ENCODE measurements around the gene STRIP2. TPM values are rescaled to one million over a fixed set of nuclear protein-coding genes. Genes with fewer than 3 reads are reported as not detected.
A peak's percentile ranks its signal among the peaks of the same experiment; 100 is the strongest.

Gene STRIP2
- total and polyA plus RNA-seq, 9 of the 15 experiments (the other 6 are each of a cell fraction or from before 2014, with no cell fraction given), result 10.1 to 81.8 (median 42.3) TPM

GRCh38 chr7:129401228-129401966 lies 32.8 kb upstream of the STRIP2 start (continued):
- no peak for TF ChIP-seq HNRNPK (IDR thresholded peaks at IDR 0.05; ENCODE audit: low read depth, low read length, poor library complexity, severe bottlenecking)
- no peak for TF ChIP-seq RHOXF2B (CRISPR knock-in tag; conservative IDR thresholded peaks at IDR 0.05)
- TF ChIP-seq, protein P1, sequence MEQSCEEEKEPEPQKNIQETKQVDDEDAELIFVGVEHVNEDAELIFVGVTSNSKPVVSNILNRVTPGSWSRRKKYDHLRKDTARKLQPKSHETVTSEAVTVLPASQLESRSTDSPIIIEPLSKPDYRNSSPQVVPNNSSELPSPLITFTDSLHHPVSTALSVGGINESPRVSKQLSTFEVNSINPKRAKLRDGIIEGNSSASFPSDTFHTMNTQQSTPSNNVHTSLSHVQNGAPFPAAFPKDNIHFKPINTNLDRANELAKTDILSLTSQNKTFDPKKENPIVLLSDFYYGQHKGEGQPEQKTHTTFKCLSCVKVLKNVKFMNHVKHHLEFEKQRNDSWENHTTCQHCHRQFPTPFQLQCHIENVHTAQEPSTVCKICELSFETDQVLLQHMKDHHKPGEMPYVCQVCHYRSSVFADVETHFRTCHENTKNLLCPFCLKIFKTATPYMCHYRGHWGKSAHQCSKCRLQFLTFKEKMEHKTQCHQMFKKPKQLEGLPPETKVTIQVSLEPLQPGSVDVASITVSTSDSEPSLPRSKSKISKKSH (CRISPR knock-in tag; IDR thresholded peaks at IDR 0.05), result no peak
- TF ChIP-seq, protein P2, sequence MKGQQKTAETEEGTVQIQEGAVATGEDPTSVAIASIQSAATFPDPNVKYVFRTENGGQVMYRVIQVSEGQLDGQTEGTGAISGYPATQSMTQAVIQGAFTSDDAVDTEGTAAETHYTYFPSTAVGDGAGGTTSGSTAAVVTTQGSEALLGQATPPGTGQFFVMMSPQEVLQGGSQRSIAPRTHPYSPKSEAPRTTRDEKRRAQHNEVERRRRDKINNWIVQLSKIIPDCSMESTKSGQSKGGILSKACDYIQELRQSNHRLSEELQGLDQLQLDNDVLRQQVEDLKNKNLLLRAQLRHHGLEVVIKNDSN (CRISPR knock-in tag; IDR thresholded peaks at IDR 0.05), result 0 out of 2 replicates have a peak, but pooled peaks have one; percentile 9
- no peak for TF ChIP-seq RNF219 (CRISPR knock-in tag; IDR thresholded peaks at IDR 0.05)
- no peak for TF ChIP-seq RFX7 (CRISPR knock-in tag; IDR thresholded peaks at IDR 0.05)
- TF ChIP-seq ELF4 (CRISPR knock-in tag; IDR thresholded peaks at IDR 0.05), result no peak
- no peak for TF ChIP-seq RFX1 (IDR thresholded peaks at IDR 0.05)
- TF ChIP-seq, protein P3, sequence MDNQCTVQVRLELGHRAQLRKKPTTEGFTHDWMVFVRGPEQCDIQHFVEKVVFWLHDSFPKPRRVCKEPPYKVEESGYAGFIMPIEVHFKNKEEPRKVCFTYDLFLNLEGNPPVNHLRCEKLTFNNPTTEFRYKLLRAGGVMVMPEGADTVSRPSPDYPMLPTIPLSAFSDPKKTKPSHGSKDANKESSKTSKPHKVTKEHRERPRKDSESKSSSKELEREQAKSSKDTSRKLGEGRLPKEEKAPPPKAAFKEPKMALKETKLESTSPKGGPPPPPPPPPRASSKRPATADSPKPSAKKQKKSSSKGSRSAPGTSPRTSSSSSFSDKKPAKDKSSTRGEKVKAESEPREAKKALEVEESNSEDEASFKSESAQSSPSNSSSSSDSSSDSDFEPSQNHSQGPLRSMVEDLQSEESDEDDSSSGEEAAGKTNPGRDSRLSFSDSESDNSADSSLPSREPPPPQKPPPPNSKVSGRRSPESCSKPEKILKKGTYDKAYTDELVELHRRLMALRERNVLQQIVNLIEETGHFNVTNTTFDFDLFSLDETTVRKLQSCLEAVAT (IDR thresholded peaks at IDR 0.05), result peak in 1 of 2 experiments; percentile 68; a peak in 1 of 4 replicates
- TF ChIP-seq TARDBP (IDR thresholded peaks at IDR 0.05), result no peak
- peak; percentile 70 for TF ChIP-seq NCOR1 (IDR thresholded peaks at IDR 0.05)
- TF ChIP-seq, protein P4, sequence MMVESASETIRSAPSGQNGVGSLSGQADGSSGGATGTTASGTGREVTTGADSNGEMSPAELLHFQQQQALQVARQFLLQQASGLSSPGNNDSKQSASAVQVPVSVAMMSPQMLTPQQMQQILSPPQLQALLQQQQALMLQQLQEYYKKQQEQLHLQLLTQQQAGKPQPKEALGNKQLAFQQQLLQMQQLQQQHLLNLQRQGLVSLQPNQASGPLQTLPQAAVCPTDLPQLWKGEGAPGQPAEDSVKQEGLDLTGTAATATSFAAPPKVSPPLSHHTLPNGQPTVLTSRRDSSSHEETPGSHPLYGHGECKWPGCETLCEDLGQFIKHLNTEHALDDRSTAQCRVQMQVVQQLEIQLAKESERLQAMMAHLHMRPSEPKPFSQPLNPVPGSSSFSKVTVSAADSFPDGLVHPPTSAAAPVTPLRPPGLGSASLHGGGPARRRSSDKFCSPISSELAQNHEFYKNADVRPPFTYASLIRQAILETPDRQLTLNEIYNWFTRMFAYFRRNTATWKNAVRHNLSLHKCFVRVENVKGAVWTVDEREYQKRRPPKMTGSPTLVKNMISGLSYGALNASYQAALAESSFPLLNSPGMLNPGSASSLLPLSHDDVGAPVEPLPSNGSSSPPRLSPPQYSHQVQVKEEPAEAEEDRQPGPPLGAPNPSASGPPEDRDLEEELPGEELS (CRISPR knock-in tag; IDR thresholded peaks at IDR 0.05; ENCODE audit: borderline replicate concordance), result no peak
- 0 out of 2 replicates have a peak, but pooled peaks have one; percentile 15 for TF ChIP-seq ADNP (tag; IDR thresholded peaks at IDR 0.05)
- TF ChIP-seq ZNF232 (CRISPR knock-in tag; IDR thresholded peaks at IDR 0.05), result no peak
- no peak for TF ChIP-seq POLR2H (tag; IDR thresholded peaks at IDR 0.05; ENCODE audit: low read depth)
- TF ChIP-seq SIN3B (IDR thresholded peaks at IDR 0.05; ENCODE audit: low read depth), result no peak
- TF ChIP-seq ZNF507 (tag; conservative IDR thresholded peaks at IDR 0.05), result no peak
- no peak for TF ChIP-seq U2AF2 (optimal IDR thresholded peaks at IDR 0.05; ENCODE audit: low read depth, low read length)
- peak; percentile 61 for TF ChIP-seq L3MBTL2 (IDR thresholded peaks at IDR 0.05)

All from K562 (cell line).